ENCODE results near the gene EDDM13.
A peak's percentile ranks its signal among the peaks of the same experiment; 100 is the strongest.
"Not testable (repeated sequence)": the region's sequence is repeated elsewhere in the genome, so short reads cannot be mapped to it uniquely, and the experiment has no call there.

The EDDM13 gene

GRCh38 chr19:56306016-56306415 is 33.5 kb downstream of the EDDM13 start:
- Histone ChIP-seq H3K4me3 (no peak overlapping the region), H3K27me3 (no peaks in the 10 kb centered on the region), H3K9me3 (no peaks in the 10 kb centered on the region), H3K4me1 (no peaks in the 10 kb centered on the region), H3K27ac (no peak overlapping the region), H3K36me3 (peaks cover 0 to 53% (median 10%) of the 10 kb centered on the region in 3 donors)
- no peak for TF ChIP-seq CTCF (IDR thresholded peaks at IDR 0.05)
- DNase-seq = no peak
- intact Hi-C loops (cut with DNase I; ENCODE audit: low total_unique reads) = no loop called here

DNA sequence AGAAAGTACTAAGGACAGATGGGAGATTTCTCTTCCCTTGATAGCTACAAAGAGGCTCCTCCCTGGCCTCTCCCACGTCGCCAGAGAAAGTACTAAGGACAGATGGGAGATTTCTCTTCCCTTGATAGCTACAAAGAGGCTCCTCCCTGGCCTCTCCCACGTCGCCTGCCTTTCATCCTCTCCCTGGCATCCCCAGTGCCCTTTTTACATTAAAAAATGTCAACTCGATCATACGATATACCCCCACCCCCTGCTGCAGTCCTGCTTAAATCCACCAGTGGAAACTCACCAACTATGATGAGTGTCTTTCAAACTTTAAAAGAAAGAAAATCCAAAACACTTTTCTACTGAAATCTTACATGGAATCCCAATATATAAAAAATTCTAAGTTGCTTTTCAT is 34.5 kb downstream of the EDDM13 start:
- H3K4me1 ChIP-seq; H3K4me3 ChIP-seq; H3K9me3 ChIP-seq; DNase-seq; intact Hi-C loops (cut with DNase I; ENCODE audit: low total_unique reads); H3K27ac ChIP-seq; H3K27me3 ChIP-seq: not testable (repeated sequence)
- H3K36me3 ChIP-seq = peaks cover 0 to 49% (median 10%) of the 10 kb centered on the region in 3 donors

GRCh38 chr19:56308792-56309191 is 36.2 kb downstream of the EDDM13 start:
- H3K27ac ChIP-seq = no peak overlapping the region
- H3K9me3 ChIP-seq = no peaks in the 10 kb centered on the region
- intact Hi-C loops (cut with DNase I; ENCODE audit: low total_unique reads) = no loop called here
- no peak overlapping the region for H3K4me3 ChIP-seq
- TF ChIP-seq CTCF (IDR thresholded peaks at IDR 0.05) = no peak
- peaks cover 0 to 5% (median 2%) of the 10 kb centered on the region in 4 donors for H3K4me1 ChIP-seq
- no peak for DNase-seq
- H3K27me3 ChIP-seq = no peaks in the 10 kb centered on the region
- peaks cover 0 to 37% (median 18%) of the 10 kb centered on the region in 3 donors for H3K36me3 ChIP-seq

- H3K4me1 ChIP-seq = peaks cover 0 to 8% (median 6%) of the 10 kb centered on the region in 4 donors
- H3K27me3 ChIP-seq = no peaks in the 10 kb centered on the region
- no peak overlapping the region for H3K4me3 ChIP-seq
- H3K36me3 ChIP-seq = peaks cover 0 to 28% (median 18%) of the 10 kb centered on the region in 3 donors
- intact Hi-C loops (cut with DNase I; ENCODE audit: low total_unique reads) = loop anchor here (10.0 kb wide), 1 partner anchor 205 kb away; no protein-coding TSS in a partner anchor
- TF ChIP-seq CTCF (IDR thresholded peaks at IDR 0.05) = peak; percentile 24 to 27
- H3K27ac ChIP-seq = no peak overlapping the region
- no peak for DNase-seq
- H3K9me3 ChIP-seq = no peaks in the 10 kb centered on the region
These were observed 37.1 kb downstream of the EDDM13 start for GRCh38 chr19:56309511-56310185.

GRCh38 chr19:56310462-56310861 is 37.9 kb downstream of the EDDM13 start:
- Histone ChIP-seq H3K27me3 (no peaks in the 10 kb centered on the region), H3K36me3 (peaks cover 0 to 20% (median 14%) of the 10 kb centered on the region in 3 donors), H3K4me1 (peaks cover 0 to 9% (median 7%) of the 10 kb centered on the region in 4 donors), H3K9me3 (no peaks in the 10 kb centered on the region), H3K27ac (no peak overlapping the region), H3K4me3 (no peak overlapping the region)
- no peak for TF ChIP-seq CTCF (IDR thresholded peaks at IDR 0.05)
- DNase-seq = no peak
- intact Hi-C loops (cut with DNase I; ENCODE audit: low total_unique reads) = loop anchor here (10.0 kb wide), 1 partner anchor 206 kb away; no protein-coding TSS in a partner anchor

DNA sequence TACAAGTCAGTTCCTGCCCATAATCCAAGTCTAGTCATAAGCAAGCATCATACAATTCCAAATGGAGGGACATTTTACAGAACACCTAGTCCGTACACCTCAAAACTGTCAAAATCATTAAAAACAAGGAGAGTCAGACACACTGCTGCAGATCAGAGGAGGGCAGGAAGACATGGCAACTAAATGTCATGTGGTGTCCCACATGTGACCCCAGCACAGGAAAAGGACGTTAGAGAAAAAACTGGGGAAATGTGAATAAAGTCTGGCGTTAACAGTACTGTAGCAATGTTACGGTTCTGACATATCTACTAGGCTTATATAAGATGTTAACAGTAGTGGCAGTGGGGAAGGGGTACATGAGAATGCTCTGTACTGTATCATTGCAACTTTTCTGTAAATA is 39.8 kb downstream of the EDDM13 start:
- Histone ChIP-seq H3K4me1 (peaks cover 0 to 15% (median 10%) of the 10 kb centered on the region in 4 donors), H3K27ac (no peak overlapping the region), H3K27me3 (no peaks in the 10 kb centered on the region), H3K4me3 (no peak overlapping the region), H3K9me3 (no peaks in the 10 kb centered on the region), H3K36me3 (peaks cover 0 to 14% (median 7%) of the 10 kb centered on the region in 3 donors)
- no peak for TF ChIP-seq CTCF (IDR thresholded peaks at IDR 0.05)
- intact Hi-C loops (cut with DNase I; ENCODE audit: low total_unique reads) = loop anchor here (10.0 kb wide), 1 partner anchor 208 kb away; no protein-coding TSS in a partner anchor
- no peak for DNase-seq
